Progenitor cell of endocrine pancreas (in vitro differentiated cells): Measurements from ENCODE around the gene SYPL1. TPM values are rescaled to one million over a fixed set of nuclear protein-coding genes. Genes with fewer than 3 reads are reported as not detected.

ENCODE experiments used
- DNase-seq: peaks from one replicate; pipeline ENCODE4 v3.0.0; 2021; ENCODE audit warnings: low spot score; ENCODE audit not compliant: unreplicated experiment
- H3K27ac Mint-ChIP-seq: 2 replicates; pipeline ENCODE4 v1.8.0; 2021; ENCODE audit warnings: mild to moderate bottlenecking, moderate library complexity, mixed read lengths
- H3K27me3 Mint-ChIP-seq: 2 replicates; pipeline ENCODE4 v1.8.0; 2021; ENCODE audit warnings: mixed read lengths
- H3K36me3 Mint-ChIP-seq: 2 replicates; pipeline ENCODE4 v1.8.0; 2022; ENCODE audit warnings: mixed read lengths; ENCODE audit not compliant: insufficient read depth
- H3K4me1 Mint-ChIP-seq: 2 replicates; pipeline ENCODE4 v1.8.0; 2021; ENCODE audit warnings: low read depth, mixed read lengths
- H3K4me3 Mint-ChIP-seq: 2 replicates; pipeline ENCODE4 v1.8.0; 2021; ENCODE audit warnings: low read depth, mild to moderate bottlenecking, moderate library complexity, mixed read lengths
- H3K9me3 Mint-ChIP-seq: 2 replicates; pipeline ENCODE4 v1.8.0; 2021; ENCODE audit warnings: low read depth, mixed read lengths
- CTCF ChIP-seq: fragments of 200-600 bp; sonication (generic); IDR thresholded peaks from one replicate; pipeline ENCODE4 v1.5.0; 2021; ENCODE audit warnings: antibody characterized with exemption, mild to moderate bottlenecking; ENCODE audit not compliant: unreplicated experiment
- total RNA-seq: library from RNA; stranded (reverse); gene quantifications from 2 replicates; pipeline ENCODE4 v1.2.1, GENCODE V29; 2021

SYPL1 gene
- total RNA-seq, 1 donor from 2014 or later = 60.3 TPM

- Mint-ChIP-seq H3K4me3 (no peak overlapping the region), H3K9me3 (no peaks in the 10 kb centered on the region), H3K4me1 (no peaks in the 10 kb centered on the region), H3K27ac (no peak overlapping the region), H3K27me3 (peaks cover 31% of the 10 kb centered on the region), H3K36me3 (no peaks in the 10 kb centered on the region)
- no peak for DNase-seq
- TF ChIP-seq CTCF = no peak
These were observed 61.4 kb downstream of the SYPL1 start for GRCh38 chr7:106050746-106051117.

GRCh38 chr7:106050002-106050745 lies 61.9 kb downstream of the SYPL1 start:
- Mint-ChIP-seq H3K4me1 (no peaks in the 10 kb centered on the region), H3K27ac (no peak overlapping the region), H3K27me3 (peaks cover 32% of the 10 kb centered on the region), H3K9me3 (no peaks in the 10 kb centered on the region), H3K4me3 (no peak overlapping the region), H3K36me3 (no peaks in the 10 kb centered on the region)
- TF ChIP-seq CTCF = no peak
- DNase-seq = no peak

- no peak for TF ChIP-seq CTCF
- no peak overlapping the region for H3K4me3 Mint-ChIP-seq
- H3K36me3 Mint-ChIP-seq = no peaks in the 10 kb centered on the region
- no peak for DNase-seq
- no peak overlapping the region for H3K27ac Mint-ChIP-seq
- H3K27me3 Mint-ChIP-seq = peaks cover 35% of the 10 kb centered on the region
- H3K4me1 Mint-ChIP-seq = no peaks in the 10 kb centered on the region
- no peaks in the 10 kb centered on the region for H3K9me3 Mint-ChIP-seq
These were observed 62.9 kb downstream of the SYPL1 start for GRCh38 chr7:106049139-106049752.

DNA sequence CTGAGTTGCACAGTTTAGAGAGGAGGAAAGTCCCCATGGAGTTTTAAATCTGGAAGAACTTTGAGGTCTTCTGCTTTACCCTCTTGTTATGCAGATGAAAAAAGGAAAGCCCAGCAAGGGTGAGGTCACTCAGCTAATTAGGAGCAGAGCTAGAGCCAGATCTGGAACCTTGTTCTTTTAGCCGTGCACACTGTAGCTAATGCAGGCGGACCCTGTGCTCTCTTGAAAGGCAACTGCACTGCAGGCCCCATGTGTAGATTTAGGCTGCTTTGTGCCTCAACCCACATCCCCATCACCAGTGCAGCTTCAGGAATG lies 63.4 kb downstream of the SYPL1 start:
- H3K27me3 Mint-ChIP-seq = peaks cover 33% of the 10 kb centered on the region
- H3K27ac Mint-ChIP-seq = no peak overlapping the region
- no peaks in the 10 kb centered on the region for H3K9me3 Mint-ChIP-seq
- H3K4me3 Mint-ChIP-seq = no peak overlapping the region
- no peak for DNase-seq
- H3K4me1 Mint-ChIP-seq = no peaks in the 10 kb centered on the region
- TF ChIP-seq CTCF = no peak
- H3K36me3 Mint-ChIP-seq = no peaks in the 10 kb centered on the region

DNA sequence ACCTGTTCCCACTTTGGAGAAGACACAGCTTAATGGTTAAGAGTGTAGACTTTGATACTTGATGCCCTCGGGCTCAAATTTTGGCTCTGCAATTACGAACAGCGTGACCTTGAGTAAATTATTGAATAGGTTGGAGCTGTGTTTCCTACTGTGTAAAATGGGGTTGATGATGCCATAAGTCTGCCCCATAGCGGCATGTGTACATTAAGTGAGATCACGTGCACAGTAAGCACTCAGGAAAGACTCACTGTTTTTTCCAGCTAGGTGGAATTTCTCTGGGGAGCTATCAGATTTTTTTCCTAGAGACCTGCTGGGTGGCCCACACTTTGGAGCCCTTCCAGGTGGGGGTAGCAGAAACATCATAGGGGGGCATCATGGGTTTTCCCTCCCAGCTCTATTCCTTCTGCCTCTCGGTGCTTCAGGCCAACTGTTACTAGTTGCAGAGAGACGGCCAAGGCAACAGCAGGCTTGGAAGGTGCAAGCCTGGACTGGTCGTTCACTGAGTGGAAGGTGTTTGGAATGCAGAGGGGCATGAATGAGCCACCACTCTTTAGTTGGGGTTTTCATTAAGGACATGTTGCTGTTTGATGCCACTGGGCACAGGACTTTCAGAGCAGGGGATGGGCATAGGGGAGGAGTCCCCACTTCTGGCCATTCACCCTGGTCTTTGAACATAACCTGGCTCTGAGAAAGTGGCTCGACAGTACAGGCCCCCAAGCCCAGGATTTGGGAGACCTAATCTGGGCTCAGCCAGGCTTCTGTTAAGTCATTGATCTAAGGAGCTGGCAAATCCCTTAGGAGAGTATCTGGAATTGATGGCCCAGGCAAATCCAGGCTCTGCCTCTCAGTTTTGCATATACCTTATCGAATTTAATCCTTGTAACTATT lies 64.0 kb downstream of the SYPL1 start:
- no peak for DNase-seq
- Mint-ChIP-seq H3K4me3 (no peak overlapping the region), H3K27ac (no peak overlapping the region), H3K9me3 (no peaks in the 10 kb centered on the region), H3K27me3 (peaks cover 28% of the 10 kb centered on the region), H3K4me1 (no peaks in the 10 kb centered on the region), H3K36me3 (no peaks in the 10 kb centered on the region)
- TF ChIP-seq CTCF = no peak
